Breast epithelium (tissue), 4 donors: Measurements from ENCODE around the gene ZNF780A. TPM values are rescaled to one million over a fixed set of nuclear protein-coding genes. Genes with fewer than 3 reads are reported as not detected.

ENCODE experiments used
- DNase-seq, 2 donors: peaks; one replicate each; pipeline ENCODE4 v3.0.0-alpha.2; 2019; ENCODE audit warnings: low spot score in 2 of 2
- H3K27ac ChIP-seq, 2 donors: fragments of 200-600 bp; sonication (generic) in 1 of 2; one replicate each; pipeline ENCODE4 v1.5.1; 2016 to 2019; ENCODE audit warnings: mild to moderate bottlenecking in 1 of 2
- H3K27me3 ChIP-seq, 2 donors: fragments of 200-600 bp; sonication (generic) in 1 of 2; one replicate each; pipeline versions ENCODE4 v1.5.1 to v1.6.0; 2017 to 2019; ENCODE audit warnings: control low read depth in 1 of 2, mild to moderate bottlenecking in 1 of 2
- H3K36me3 ChIP-seq: fragments of 200-600 bp; one replicate; pipeline ENCODE4 v1.5.1; 2019
- H3K4me1 ChIP-seq, 2 donors: fragments of 200-600 bp; sonication (generic); one replicate each; pipeline ENCODE4 v1.5.1; 2016 to 2019; ENCODE audit warnings: control low read depth in 1 of 2
- H3K4me3 ChIP-seq, 3 donors: fragments of 200-600 bp; sonication (generic); 1 replicate in 2 of 3; 2 replicates in 1 of 3; pipeline ENCODE4 v1.5.1; 2016 to 2019; ENCODE audit warnings: mild to moderate bottlenecking in 3 of 3, moderate library complexity in 2 of 3
- H3K9me3 ChIP-seq, 2 donors: fragments of 200-600 bp; sonication (generic) in 1 of 2; one replicate each; pipeline ENCODE4 v1.5.1; 2016 to 2019; ENCODE audit warnings: control low read depth in 1 of 2
- POLR2A ChIP-seq: fragments of 450-650 bp; IDR thresholded peaks from one replicate; pipeline ENCODE4 v1.6.1; 2016; ENCODE audit warnings: antibody characterized with exemption, mild to moderate bottlenecking, moderate library complexity
- POLR2AphosphoS5 ChIP-seq, 3 donors: sonication (generic); formaldehyde crosslinking; IDR thresholded peaks; one replicate each; pipeline ENCODE4 v1.6.1; 2017; ENCODE audit warnings: antibody characterized with exemption in 3 of 3
- intact Hi-C: fragments of 100-400 bp; cut with DNase I; formaldehyde crosslinking; loops from one replicate; pipeline ENCODE4 v1.15.1; 2023; ENCODE audit warnings: low total_unique reads
- total RNA-seq, 3 donors: library from RNA; depleted of rRNA; stranded (reverse); fragments of >200 nt; gene quantifications; one replicate each; pipeline ENCODE4 v1.1.0, GENCODE V29; 2016
- TF ChIP-seq, protein P1 (sequence below), 3 donors: fragments of 450-650 bp; IDR thresholded peaks; one replicate each; pipeline ENCODE4 v1.5.1; 2016 to 2017; ENCODE audit warnings: antibody characterized with exemption in 3 of 3, mild to moderate bottlenecking in 3 of 3, moderate library complexity in 3 of 3

Gene ZNF780A
- total RNA-seq, 3 donors from 2014 or later = 6.2 to 26.8 (median 14.4) TPM

DNA sequence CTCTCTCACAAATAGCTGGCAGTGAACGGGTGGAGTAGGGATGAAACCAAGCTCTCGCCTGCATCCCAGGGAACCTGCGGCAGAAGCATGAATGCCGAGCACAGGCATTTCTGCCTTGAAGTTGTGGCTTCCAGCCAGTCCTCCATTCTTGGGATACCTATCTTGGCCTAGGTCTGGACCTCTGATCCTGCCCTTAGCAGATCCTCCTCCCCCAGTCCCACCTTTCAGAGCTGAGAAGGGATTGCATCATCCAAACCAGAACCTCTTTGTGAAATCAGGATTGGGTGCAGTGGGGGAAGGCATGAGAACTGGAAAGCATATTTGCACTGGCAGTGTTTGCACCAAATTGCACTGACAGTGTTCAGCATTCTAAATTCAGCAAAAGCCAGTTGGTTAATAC lies 5.8 kb downstream of the ZNF780A start:
- Histone ChIP-seq H3K4me3 (no peak overlapping the region), H3K27me3 (no peaks in the 10 kb centered on the region), H3K27ac (no peak overlapping the region), H3K36me3 (peaks cover 10% of the 10 kb centered on the region), H3K4me1 (no peaks in the 10 kb centered on the region), H3K9me3 (peaks cover 0 to 7% of the 10 kb centered on the region in 2 donors)
- TF ChIP-seq, protein P1, sequence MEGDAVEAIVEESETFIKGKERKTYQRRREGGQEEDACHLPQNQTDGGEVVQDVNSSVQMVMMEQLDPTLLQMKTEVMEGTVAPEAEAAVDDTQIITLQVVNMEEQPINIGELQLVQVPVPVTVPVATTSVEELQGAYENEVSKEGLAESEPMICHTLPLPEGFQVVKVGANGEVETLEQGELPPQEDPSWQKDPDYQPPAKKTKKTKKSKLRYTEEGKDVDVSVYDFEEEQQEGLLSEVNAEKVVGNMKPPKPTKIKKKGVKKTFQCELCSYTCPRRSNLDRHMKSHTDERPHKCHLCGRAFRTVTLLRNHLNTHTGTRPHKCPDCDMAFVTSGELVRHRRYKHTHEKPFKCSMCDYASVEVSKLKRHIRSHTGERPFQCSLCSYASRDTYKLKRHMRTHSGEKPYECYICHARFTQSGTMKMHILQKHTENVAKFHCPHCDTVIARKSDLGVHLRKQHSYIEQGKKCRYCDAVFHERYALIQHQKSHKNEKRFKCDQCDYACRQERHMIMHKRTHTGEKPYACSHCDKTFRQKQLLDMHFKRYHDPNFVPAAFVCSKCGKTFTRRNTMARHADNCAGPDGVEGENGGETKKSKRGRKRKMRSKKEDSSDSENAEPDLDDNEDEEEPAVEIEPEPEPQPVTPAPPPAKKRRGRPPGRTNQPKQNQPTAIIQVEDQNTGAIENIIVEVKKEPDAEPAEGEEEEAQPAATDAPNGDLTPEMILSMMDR (IDR thresholded peaks at IDR 0.05) = no peak
- no peak for TF ChIP-seq POLR2A
- TF ChIP-seq POLR2AphosphoS5 (IDR thresholded peaks at IDR 0.05) = no peak
- intact Hi-C loops = loop anchor here (5.0 kb wide), 1 partner anchor 788 kb away; the partner anchor contains the start of gene IFNL1
- DNase-seq = no peak

DNA sequence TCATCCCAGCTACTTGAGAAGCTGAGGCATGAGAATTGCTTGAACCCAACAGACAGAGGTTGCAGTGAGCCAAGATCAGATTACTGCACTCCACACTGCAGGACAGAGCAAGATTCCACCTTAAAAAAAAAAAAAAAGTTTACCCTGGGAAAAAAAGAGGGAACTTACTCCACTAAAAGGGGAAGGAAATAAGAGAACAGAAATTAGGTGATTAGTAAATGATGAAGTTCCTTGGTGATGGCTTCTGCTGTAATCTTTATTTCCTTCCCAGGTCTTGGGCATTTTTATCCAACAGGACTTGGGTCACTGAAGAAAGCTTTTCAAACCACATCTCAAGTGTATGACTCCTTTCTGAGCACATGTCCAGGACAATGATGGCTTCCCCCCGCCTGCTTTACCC lies 9.3 kb downstream of the ZNF780A start:
- Histone ChIP-seq H3K9me3 (peaks cover 0 to 21% of the 10 kb centered on the region in 2 donors), H3K36me3 (peaks cover 12% of the 10 kb centered on the region), H3K4me1 (no peaks in the 10 kb centered on the region), H3K4me3 (no peak overlapping the region), H3K27me3 (no peaks in the 10 kb centered on the region), H3K27ac (no peak overlapping the region)
- TF ChIP-seq POLR2AphosphoS5 (IDR thresholded peaks at IDR 0.05) = no peak
- TF ChIP-seq, protein P1 (IDR thresholded peaks at IDR 0.05) = no peak
- no peak for TF ChIP-seq POLR2A
- no peak for DNase-seq
- intact Hi-C loops = loop anchor here (5.0 kb wide), 1 partner anchor 784 kb away; the partner anchor contains the start of gene IFNL1

DNA sequence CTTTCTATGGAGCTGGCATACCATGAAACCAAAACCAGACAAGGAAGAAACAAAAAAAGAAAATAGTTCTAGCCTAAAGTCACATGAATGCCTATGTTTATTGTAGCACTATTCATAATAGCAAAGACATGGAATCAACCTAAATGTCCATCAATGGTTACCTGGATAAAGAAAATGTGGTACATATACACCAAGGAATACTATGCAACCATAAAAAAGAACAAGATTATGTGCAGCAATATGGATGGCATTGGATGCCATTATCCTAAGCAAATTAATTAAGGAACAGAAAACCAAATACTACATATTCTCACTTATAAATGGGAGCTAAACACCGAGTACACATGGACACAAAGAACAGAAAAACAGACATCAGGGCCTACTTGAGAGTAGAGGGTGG lies 10.5 kb downstream of the ZNF780A start:
- peaks cover 19% of the 10 kb centered on the region for H3K36me3 ChIP-seq
- no peak overlapping the region for H3K4me3 ChIP-seq
- intact Hi-C loops = loop anchor here (5.0 kb wide), 1 partner anchor 783 kb away; the partner anchor contains the start of gene IFNL1

DNA sequence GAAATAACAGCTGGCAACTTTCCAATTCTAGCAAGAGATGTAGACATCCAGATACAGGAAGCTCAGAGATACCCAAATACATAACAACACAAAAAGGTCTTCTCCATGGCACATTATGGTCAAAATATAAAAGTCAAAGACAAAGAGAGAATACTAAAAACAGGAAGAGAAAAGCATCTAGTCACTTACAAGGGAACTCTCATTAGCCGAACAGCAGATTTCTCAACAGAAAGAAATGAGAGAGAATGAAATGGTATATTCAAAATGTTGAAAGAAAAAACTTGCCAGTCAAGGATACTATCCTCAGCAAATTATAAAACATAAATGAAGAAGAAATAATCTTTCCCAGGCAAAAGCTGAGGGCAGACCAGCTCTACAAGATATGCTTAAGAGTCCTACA lies 12.4 kb downstream of the ZNF780A start:
- intact Hi-C loops = no loop called here
- no peaks in the 10 kb centered on the region for H3K27me3 ChIP-seq
- no peak overlapping the region for H3K27ac ChIP-seq
- no peak for DNase-seq
- TF ChIP-seq POLR2AphosphoS5 (IDR thresholded peaks at IDR 0.05) (no peak), POLR2A (no peak)
- TF ChIP-seq, protein P1 (IDR thresholded peaks at IDR 0.05) = no peak
- no peaks in the 10 kb centered on the region for H3K4me1 ChIP-seq
- peaks cover 19% of the 10 kb centered on the region for H3K36me3 ChIP-seq
- H3K4me3 ChIP-seq = no peak overlapping the region
- peaks cover 15 to 44% of the 10 kb centered on the region in 2 donors for H3K9me3 ChIP-seq

More for the DNA sequence above, 10.5 kb downstream of the ZNF780A start:
- DNase-seq = no peak
- Histone ChIP-seq H3K27me3 (no peaks in the 10 kb centered on the region), H3K4me1 (no peaks in the 10 kb centered on the region), H3K9me3 (peaks cover 0 to 25% of the 10 kb centered on the region in 2 donors), H3K27ac (no peak overlapping the region)
- TF ChIP-seq, protein P1 (IDR thresholded peaks at IDR 0.05) = no peak
- no peak for TF ChIP-seq POLR2A
- no peak for TF ChIP-seq POLR2AphosphoS5 (IDR thresholded peaks at IDR 0.05)

DNA sequence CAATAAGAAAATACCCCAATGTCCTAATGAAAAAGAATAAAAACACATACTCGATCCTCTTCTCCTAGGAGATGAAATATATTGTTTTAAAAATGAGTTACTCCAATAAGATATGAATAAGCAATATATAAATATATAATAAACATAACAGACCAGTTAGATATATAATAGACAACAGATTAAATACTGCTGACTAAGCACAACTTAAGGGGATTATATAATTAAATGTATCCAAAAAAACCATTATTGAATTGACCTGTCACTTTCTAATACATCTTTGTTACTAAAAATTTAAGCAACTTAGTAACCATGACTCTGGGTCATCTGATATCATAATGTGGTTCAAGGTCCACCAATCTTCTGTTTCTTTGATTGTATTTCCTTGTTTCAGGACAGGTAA lies 20.7 kb downstream of the ZNF780A start:
- Histone ChIP-seq H3K9me3 (peaks cover 26 to 31% of the 10 kb centered on the region in 2 donors), H3K27me3 (no peaks in the 10 kb centered on the region), H3K36me3 (no peaks in the 10 kb centered on the region), H3K4me1 (no peaks in the 10 kb centered on the region), H3K4me3 (no peak overlapping the region), H3K27ac (no peak overlapping the region)
- intact Hi-C loops = no loop called here
- DNase-seq = no peak
- TF ChIP-seq POLR2A (no peak), POLR2AphosphoS5 (IDR thresholded peaks at IDR 0.05) (no peak)
- TF ChIP-seq, protein P1 (IDR thresholded peaks at IDR 0.05) = no peak
